Spleen (tissue), 11 donors: ENCODE data around the gene GPR83. TPM values are rescaled to one million over a fixed set of nuclear protein-coding genes. Genes with fewer than 3 reads are reported as not detected.

Source experiments
- DNase-seq: peaks from one replicate; pipeline ENCODE4 v3.0.0-alpha.2; 2020
- H3K27ac ChIP-seq, 8 donors: fragments of 200-600 bp; sonication (generic) in 7 of 8; 1 replicate in 4 of 8; 2 replicates in 4 of 8; pipeline versions ENCODE4 v1.5.0 to v1.8.0; 2016 to 2021; ENCODE audit warnings: inconsistent platforms in 4 of 8, mild to moderate bottlenecking in 4 of 8, moderate library complexity in 1 of 8
- H3K27me3 ChIP-seq, 7 donors: fragments of 200-600 bp; sonication (generic) in 6 of 7; replicated peaks in 1 of 7; 1 replicate in 4 of 7; 2 replicates in 3 of 7; pipeline versions ENCODE4 v1.5.0 to v1.8.0; 2016 to 2021; ENCODE audit warnings: inconsistent platforms in 3 of 7, mild to moderate bottlenecking in 1 of 7
- H3K36me3 ChIP-seq, 6 donors: fragments of 200-600 bp; sonication (generic) in 5 of 6; 1 replicate in 4 of 6; 2 replicates in 2 of 6; pipeline versions ENCODE4 v1.5.0 to v1.8.0; 2016 to 2021; ENCODE audit warnings: inconsistent platforms in 2 of 6
- H3K4me1 ChIP-seq, 6 donors: fragments of 200-600 bp; sonication (generic) in 5 of 6; 1 replicate in 3 of 6; 2 replicates in 3 of 6; pipeline versions ENCODE4 v1.5.0 to v1.8.0; 2016 to 2021; ENCODE audit warnings: inconsistent platforms in 3 of 6
- H3K4me3 ChIP-seq, 8 donors: fragments of 200-600 bp; sonication (generic) in 7 of 8; 1 replicate in 4 of 8; 2 replicates in 4 of 8; pipeline versions ENCODE4 v1.5.0 to v1.8.0; 2016 to 2021; ENCODE audit warnings: inconsistent platforms in 4 of 8, mild to moderate bottlenecking in 4 of 8, moderate library complexity in 2 of 8
- H3K9me3 ChIP-seq, 8 donors: fragments of 200-600 bp; sonication (generic) in 7 of 8; 1 replicate in 4 of 8; 2 replicates in 4 of 8; pipeline versions ENCODE4 v1.5.0 to v1.8.0; 2016 to 2021; ENCODE audit warnings: inconsistent platforms in 4 of 8
- CTCF ChIP-seq, 11 experiments: fragments of 200-600 bp in 7 of 11; fragments of 450-650 bp in 4 of 11; sonication (generic) in 4 of 11; IDR thresholded peaks in 8 of 11; conservative IDR thresholded peaks in 3 of 11; 1 replicate in 7 of 11; 2 replicates in 4 of 11; pipeline versions ENCODE4 v1.4.0 to v1.8.0; 2016 to 2021; ENCODE audit warnings: antibody characterized with exemption in 11 of 11, inconsistent platforms in 4 of 11, mild to moderate bottlenecking in 1 of 11
- POLR2A ChIP-seq, 3 donors: fragments of 450-650 bp; IDR thresholded peaks; one replicate each; pipeline ENCODE4 v1.5.1; 2017; ENCODE audit warnings: antibody characterized with exemption in 3 of 3, mild to moderate bottlenecking in 1 of 3
- POLR2AphosphoS5 ChIP-seq, 3 donors: sonication (generic); formaldehyde crosslinking; IDR thresholded peaks; one replicate each; pipeline ENCODE4 v1.5.1; 2017; ENCODE audit warnings: antibody characterized with exemption in 3 of 3
- WGBS, 5 donors: extraction: QIAGEN DNeasy Blood & Tissue Kit in 3 of 5; methylation state at CpG; one replicate each; pipeline versions ENCODE4 v1.1.5 to v1.1.7; 2013 to 2018; 5-methylcytosine and 5-hydroxymethylcytosine counted together
- intact Hi-C: fragments of 100-400 bp; cut with DNase I; formaldehyde crosslinking; loops from one replicate; pipeline ENCODE4 v1.15.0; 2023; ENCODE audit warnings: low total_unique reads
- polyA plus RNA-seq, 3 donors: library from polyadenylated mRNA; stranded (reverse); fragments of 200-250 nt; gene quantifications; one replicate each; pipeline ENCODE4 v1.2.1, GENCODE V29; 2013
- total RNA-seq, 7 donors: library from RNA; depleted of rRNA in 3 of 7; stranded (reverse); fragments of >200 nt in 3 of 7; fragmentation: NEBNext Ultra II Directional in 4 of 7; extraction: Animal tissue kit (Norgen Biotek cat#: 25700) in 4 of 7; gene quantifications; one replicate each; pipeline versions ENCODE4 v1.1.0 to v1.2.1, GENCODE V29; 2016 to 2021
- donor health status: healthy with polysubstance abuse.
- donor health status: DM: no; HTN: no; CAD: no; lungs with moderate emphysema.
- donor health status: DM: no; HTN: no; CAD: no.
- donor health status: Bipolar disorder and iron deficiency.
- donor health status: healthy.
- donor health status: DM: no; HTN: no; CAD: no.
- donor health status: DM: yes; HTN: yes; CAD: no.

The GPR83 gene
- total and polyA plus RNA-seq, 10 donors, result 0.06 to 0.66 (median 0.15) TPM; not detected in 1

GRCh38 chr11:94329501-94329900, 71.7 kb downstream of the GPR83 start:
- Histone ChIP-seq H3K4me3 (no peak overlapping the region), H3K4me1 (no peaks in the 10 kb centered on the region), H3K27ac (no peak overlapping the region), H3K36me3 (no peaks in the 10 kb centered on the region), H3K9me3 (peaks cover 0 to 15% (median 7%) of the 10 kb centered on the region in 8 donors), H3K27me3 (no peaks in the 10 kb centered on the region)
- TF ChIP-seq CTCF (IDR thresholded peaks at IDR 0.05 in 8 of 11, conservative IDR thresholded peaks at IDR 0.05 in 3 of 11) (no peak), POLR2A (IDR thresholded peaks at IDR 0.05) (no peak), POLR2AphosphoS5 (IDR thresholded peaks at IDR 0.05) (no peak)
- WGBS, 5 donors, result 83 to 91% (median 86%) methylated on average over 3 of the region's 3 CpGs
- intact Hi-C loops, result loop anchor here (10.0 kb wide), 1 partner anchor 175 kb away; no protein-coding TSS in a partner anchor
- no peak for DNase-seq

GRCh38 chr11:94328587-94329080, 72.6 kb downstream of the GPR83 start:
- Histone ChIP-seq H3K4me1 (no peaks in the 10 kb centered on the region), H3K27ac (no peak overlapping the region), H3K36me3 (no peaks in the 10 kb centered on the region), H3K9me3 (peaks cover 0 to 15% (median 7%) of the 10 kb centered on the region in 8 donors), H3K4me3 (no peak overlapping the region), H3K27me3 (no peaks in the 10 kb centered on the region)
- DNase-seq, result no peak
- intact Hi-C loops, result loop anchor here (10.0 kb wide), 1 partner anchor 176 kb away; no protein-coding TSS in a partner anchor
- TF ChIP-seq CTCF (IDR thresholded peaks at IDR 0.05 in 8 of 11, conservative IDR thresholded peaks at IDR 0.05 in 3 of 11) (no peak), POLR2AphosphoS5 (IDR thresholded peaks at IDR 0.05) (no peak), POLR2A (IDR thresholded peaks at IDR 0.05) (no peak)
- 72 to 81% (median 74%) methylated on average over 5 to 6 of the region's 6 CpGs for WGBS, 5 donors

Other genes starting within 250 kb of the GPR83 start
- not detected for gene IZUMO1R, start 96.8 kb downstream of the GPR83 start, total RNA-seq
- gene IZUMO1R, start 96.8 kb downstream of the GPR83 start, polyA plus RNA-seq, result not detected
- 10 to 100 TPM; 20.0 to 36.2 (median 29.5) TPM for gene MRE11, start 92.4 kb upstream of the GPR83 start, total RNA-seq
- 1 to 10 TPM; 5.3 to 7.1 (median 6.7) TPM for gene MRE11, start 92.4 kb upstream of the GPR83 start, polyA plus RNA-seq
- 10 to 100 TPM; 18.8 to 40.5 (median 24.1) TPM for gene ANKRD49, start 92.6 kb upstream of the GPR83 start, total RNA-seq
- 10 to 100 TPM; 27.0 to 46.5 (median 30.6) TPM for gene ANKRD49, start 92.6 kb upstream of the GPR83 start, polyA plus RNA-seq
- not detected for gene C11orf97, start 111.0 kb upstream of the GPR83 start, total RNA-seq
- under 1 TPM in 1 of 3 donors, not detected in 2; 0.11 TPM for gene C11orf97, start 111.0 kb upstream of the GPR83 start, polyA plus RNA-seq
- 10 to 100 TPM in 3 of 7 donors, 1 to 10 TPM in 4; 8.9 to 12.8 (median 10.0) TPM for gene FUT4, start 142.5 kb upstream of the GPR83 start, total RNA-seq
- 1 to 10 TPM; 1.6 to 2.4 (median 2.0) TPM for gene FUT4, start 142.5 kb upstream of the GPR83 start, polyA plus RNA-seq
- 10 to 100 TPM in 1 of 7 donors, 1 to 10 TPM in 6; 3.5 to 10.3 (median 4.9) TPM for gene PIWIL4, start 165.9 kb upstream of the GPR83 start, total RNA-seq
- 1 to 10 TPM; 4.1 to 6.7 (median 5.5) TPM for gene PIWIL4, start 165.9 kb upstream of the GPR83 start, polyA plus RNA-seq